ENCODE results near the gene INPPL1. TPM values are rescaled to one million over a fixed set of nuclear protein-coding genes. Genes with fewer than 3 reads are reported as not detected.

The INPPL1 gene
- total and polyA plus RNA-seq, 2 donors (not counting 1 experiment from before 2014, with no cell fraction given) = 205 to 208 TPM

GRCh38 chr11:72237112-72237931 lies 12.8 kb downstream of the INPPL1 start:
- H2AFZ ChIP-seq (ENCODE audit: insufficient read depth, low read depth, low read length, poor library complexity, severe bottlenecking) = no peak overlapping the region
- H3K27me3 Mint-ChIP-seq = peaks cover 25% of the 10 kb centered on the region
- TF ChIP-seq EZH2 (IDR thresholded peaks at IDR 0.05; ENCODE audit: borderline replicate concordance, insufficient read depth, low read depth, low read length, poor library complexity, severe bottlenecking) (no peak), CTCF (IDR thresholded peaks at IDR 0.05) (no peak)
- ChIA-PET POLR2A (interaction anchor here (1.4 kb wide), 1 partner anchor 14 kb away, joined by 5 read pairs; no protein-coding TSS in a partner anchor), CTCF (interaction anchor here (0.5 to 2.6 kb wide), 21 partner anchors 11 to 1469 kb away, joined by 3 to 10 read pairs (median 4); no protein-coding TSS in a partner anchor)
- H4K20me1 ChIP-seq (ENCODE audit: control insufficient read depth, insufficient read depth, low read length, poor library complexity, severe bottlenecking) = peaks cover 7% of the 10 kb centered on the region
- no peak overlapping the region for H3K9ac ChIP-seq (ENCODE audit: low read length)
- intact Hi-C loops (cut with micrococcal nuclease) = no loop called here
- H3K4me3 ChIP-seq (ENCODE audit: control extremely low read depth in 1 of 5, extremely low read depth in 1 of 5, insufficient read depth in 1 of 5, low read depth in 2 of 5, low read length in 4 of 5) = no peak overlapping the region
- peak overlapping the region; percentile 41 for H3K27ac Mint-ChIP-seq
- H3K79me2 ChIP-seq (ENCODE audit: control insufficient read depth, insufficient read depth, low read length) = no peaks in the 10 kb centered on the region
- no peak overlapping the region for H3K27ac ChIP-seq (ENCODE audit: low read length in 2 of 2)
- H3K27me3 ChIP-seq (replicated peaks in 1 of 4; ENCODE audit: control extremely low read depth in 1 of 4, control insufficient read depth in 3 of 4, insufficient read depth in 4 of 4, low read length in 3 of 4) = peaks cover 0 to 29% (median 14%) of the 10 kb centered on the region in 4 experiments
- H3K36me3 ChIP-seq (replicated peaks in 1 of 2; ENCODE audit: control extremely low read depth in 1 of 2, control insufficient read depth in 1 of 2, extremely low read depth in 1 of 2, insufficient read depth in 2 of 2, low read length in 1 of 2) = peaks cover 0 to 57% of the 10 kb centered on the region in 2 experiments
- H3K4me1 Mint-ChIP-seq = peaks cover 35% of the 10 kb centered on the region
- H3K9me3 ChIP-seq (ENCODE audit: control extremely low read depth in 1 of 3, control insufficient read depth in 2 of 3, insufficient read depth in 1 of 3, low read length in 2 of 3) = peaks cover 0 to 2% (median 0%) of the 10 kb centered on the region in 3 donors
- no peak overlapping the region for H3K4me2 ChIP-seq (replicated peaks; ENCODE audit: low read depth, low read length, poor library complexity, severe bottlenecking)
- H3K4me1 ChIP-seq (ENCODE audit: control insufficient read depth in 2 of 2, insufficient read depth in 2 of 2, low read length in 2 of 2) = peaks cover 33 to 34% of the 10 kb centered on the region in 2 donors
- ATAC-seq (ENCODE audit: low read depth) (no peak), DNase-seq (no peak)
- H3K4me3 Mint-ChIP-seq = no peak overlapping the region
- no peaks in the 10 kb centered on the region for H3K9me3 Mint-ChIP-seq (ENCODE audit: insufficient read depth)
- 93% methylated on average over 15 of the region's 22 CpGs for WGBS (ENCODE audit: insufficient coverage)

- H3K79me2 ChIP-seq (ENCODE audit: control insufficient read depth, insufficient read depth, low read length) = no peaks in the 10 kb centered on the region
- WGBS (ENCODE audit: insufficient coverage) = 80% methylated on average over 2 of the region's 16 CpGs
- H3K27me3 Mint-ChIP-seq = peaks cover 31% of the 10 kb centered on the region
- peaks cover 35% of the 10 kb centered on the region for H3K4me1 Mint-ChIP-seq
- H3K36me3 ChIP-seq (replicated peaks in 1 of 2; ENCODE audit: control extremely low read depth in 1 of 2, control insufficient read depth in 1 of 2, extremely low read depth in 1 of 2, insufficient read depth in 2 of 2, low read length in 1 of 2) = peaks cover 0 to 50% of the 10 kb centered on the region in 2 experiments
- no peak overlapping the region for H2AFZ ChIP-seq (ENCODE audit: insufficient read depth, low read depth, low read length, poor library complexity, severe bottlenecking)
- peak; percentile 67 for ATAC-seq (ENCODE audit: low read depth)
- H3K4me1 ChIP-seq (ENCODE audit: control insufficient read depth in 2 of 2, insufficient read depth in 2 of 2, low read length in 2 of 2) = peaks cover 34% of the 10 kb centered on the region in 2 donors
- DNase-seq = peak; percentile 61
- no peak overlapping the region for H3K27ac Mint-ChIP-seq
- H3K27ac ChIP-seq (ENCODE audit: low read length in 2 of 2) = no peak overlapping the region
- peaks cover 7% of the 10 kb centered on the region for H4K20me1 ChIP-seq (ENCODE audit: control insufficient read depth, insufficient read depth, low read length, poor library complexity, severe bottlenecking)
- no peak overlapping the region for H3K9ac ChIP-seq (ENCODE audit: low read length)
- H3K4me3 ChIP-seq (ENCODE audit: control extremely low read depth in 1 of 5, extremely low read depth in 1 of 5, insufficient read depth in 1 of 5, low read depth in 2 of 5, low read length in 4 of 5) = no peak overlapping the region
- no peaks in the 10 kb centered on the region for H3K9me3 Mint-ChIP-seq (ENCODE audit: insufficient read depth)
- peaks cover 0 to 34% (median 18%) of the 10 kb centered on the region in 4 experiments for H3K27me3 ChIP-seq (replicated peaks in 1 of 4; ENCODE audit: control extremely low read depth in 1 of 4, control insufficient read depth in 3 of 4, insufficient read depth in 4 of 4, low read length in 3 of 4)
- H3K4me2 ChIP-seq (replicated peaks; ENCODE audit: low read depth, low read length, poor library complexity, severe bottlenecking) = no peak overlapping the region
- intact Hi-C loops (cut with micrococcal nuclease) = loop anchor here (1.0 kb wide), 2 partner anchors 13 to 55 kb away; no protein-coding TSS in a partner anchor
- peak overlapping the region; percentile 19 for H3K4me3 Mint-ChIP-seq
- POLR2A ChIA-PET = interaction anchor here (1.4 kb wide), 1 partner anchor 15 kb away, joined by 5 read pairs; no protein-coding TSS in a partner anchor
- H3K9me3 ChIP-seq (ENCODE audit: control extremely low read depth in 1 of 3, control insufficient read depth in 2 of 3, insufficient read depth in 1 of 3, low read length in 2 of 3) = peaks cover 0 to 6% (median 0%) of the 10 kb centered on the region in 3 donors
- CTCF ChIA-PET = interaction anchor here (0.5 to 1.7 kb wide), 15 partner anchors 11 to 1468 kb away, joined by 3 to 10 read pairs (median 4); no protein-coding TSS in a partner anchor
- TF ChIP-seq CTCF (IDR thresholded peaks at IDR 0.05) (peak; percentile 58), EZH2 (IDR thresholded peaks at IDR 0.05; ENCODE audit: borderline replicate concordance, insufficient read depth, low read depth, low read length, poor library complexity, severe bottlenecking) (no peak)
Measured at GRCh38 chr11:72238040-72238450, 13.5 kb downstream of the INPPL1 start.
